Stimulated activated naive CD4-positive, alpha-beta T cell treated with Interleukin-2 at 50 U/mL for 16 hours (primary cell): ENCODE results near the gene SLC35A2.

Experiments used
- DNase-seq: peaks from one replicate; lab custom pipeline; 2025; lab: John Stamatoyannopoulos, UW

The SLC35A2 gene

GRCh38 chrX:48911412-48912182 is at the start of gene SLC35A2:
TSS of gene SLC35A2 (minus strand) at chrX:48911646. CDS start at chrX:48911636, 10 bp downstream.
- peak; percentile 84 for DNase-seq

GRCh38 chrX:48960291-48960690 is 48.8 kb upstream of the SLC35A2 start:
- DNase-seq, result no peak

GRCh38 chrX:48958635-48959094 is 47.2 kb upstream of the SLC35A2 start:
- no peak for DNase-seq

GRCh38 chrX:48957827-48958634 is 46.6 kb upstream of the SLC35A2 start:
- peak; percentile 92 for DNase-seq

GRCh38 chrX:48957477-48957826 is 46.0 kb upstream of the SLC35A2 start, which contains the start of gene OTUD5:
TSS of gene OTUD5 (minus strand) at chrX:48957607. CDS start at chrX:48957570, 37 bp downstream.
- peak; percentile 78 for DNase-seq

GRCh38 chrX:48956728-48957414 is 45.4 kb upstream of the SLC35A2 start:
- DNase-seq, result peak; percentile 58

GRCh38 chrX:48948589-48948988 is 37.1 kb upstream of the SLC35A2 start:
- no peak for DNase-seq

- peak; percentile 28 for DNase-seq
Measured at GRCh38 chrX:48945517-48946348, 34.3 kb upstream of the SLC35A2 start.

GRCh38 chrX:48942895-48943294 is 31.4 kb upstream of the SLC35A2 start:
- DNase-seq, result no peak

- DNase-seq, result no peak
Measured at GRCh38 chrX:48940404-48940955, 29.0 kb upstream of the SLC35A2 start.

GRCh38 chrX:48939524-48940228 is 28.2 kb upstream of the SLC35A2 start:
- DNase-seq, result no peak

GRCh38 chrX:48938721-48939425 is 27.4 kb upstream of the SLC35A2 start:
- peak; percentile 78 for DNase-seq

- peak; percentile 88 for DNase-seq
Measured at GRCh38 chrX:48937054-48937907, 25.8 kb upstream of the SLC35A2 start.

GRCh38 chrX:48936429-48937053 is 25.1 kb upstream of the SLC35A2 start:
- DNase-seq, result no peak

GRCh38 chrX:48935301-48935670 is 23.8 kb upstream of the SLC35A2 start:
- no peak for DNase-seq

- DNase-seq, result no peak
Measured at GRCh38 chrX:48934581-48935300, 23.3 kb upstream of the SLC35A2 start.

- peak; percentile 32 for DNase-seq
Measured at GRCh38 chrX:48933757-48934156, 22.3 kb upstream of the SLC35A2 start.
